GM19372 (cell line): Measurements from ENCODE around the gene NUDCD2.
"Not testable (repeated sequence)": the region's sequence is repeated elsewhere in the genome, so short reads cannot be mapped to it uniquely, and the experiment has no call there.

Source experiments
- ATAC-seq: cut with Tn5 transposase; IDR thresholded peaks from one replicate; pipeline ENCODE4 v1.9.1; 2021; ENCODE audit warnings: mild to moderate bottlenecking, low read depth, moderate library complexity; ENCODE audit not compliant: unreplicated experiment

The NUDCD2 gene

GRCh38 chr5:163473635-163474243, 13.8 kb upstream of the NUDCD2 start:
- ATAC-seq, result peak; percentile 68

GRCh38 chr5:163467682-163468081, 7.8 kb upstream of the NUDCD2 start:
- no peak for ATAC-seq

DNA sequence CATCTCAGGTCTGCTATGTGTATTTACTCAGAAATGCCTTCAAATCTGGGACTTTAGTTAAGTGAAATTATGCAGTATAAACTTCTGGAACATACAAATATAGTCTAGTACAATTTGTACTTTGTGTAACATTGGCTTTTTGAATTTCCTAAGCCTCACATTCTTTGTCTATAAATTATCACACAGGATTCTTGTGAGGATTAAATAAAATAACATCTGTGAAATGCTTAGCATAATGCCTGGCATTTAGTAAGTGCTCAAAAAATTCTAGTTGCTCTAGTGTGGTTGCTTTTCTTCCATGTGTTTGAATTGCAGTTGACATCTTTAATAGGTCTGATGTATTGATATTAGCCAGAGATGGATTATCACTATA, 3.1 kb upstream of the NUDCD2 start:
- ATAC-seq, result no peak

DNA sequence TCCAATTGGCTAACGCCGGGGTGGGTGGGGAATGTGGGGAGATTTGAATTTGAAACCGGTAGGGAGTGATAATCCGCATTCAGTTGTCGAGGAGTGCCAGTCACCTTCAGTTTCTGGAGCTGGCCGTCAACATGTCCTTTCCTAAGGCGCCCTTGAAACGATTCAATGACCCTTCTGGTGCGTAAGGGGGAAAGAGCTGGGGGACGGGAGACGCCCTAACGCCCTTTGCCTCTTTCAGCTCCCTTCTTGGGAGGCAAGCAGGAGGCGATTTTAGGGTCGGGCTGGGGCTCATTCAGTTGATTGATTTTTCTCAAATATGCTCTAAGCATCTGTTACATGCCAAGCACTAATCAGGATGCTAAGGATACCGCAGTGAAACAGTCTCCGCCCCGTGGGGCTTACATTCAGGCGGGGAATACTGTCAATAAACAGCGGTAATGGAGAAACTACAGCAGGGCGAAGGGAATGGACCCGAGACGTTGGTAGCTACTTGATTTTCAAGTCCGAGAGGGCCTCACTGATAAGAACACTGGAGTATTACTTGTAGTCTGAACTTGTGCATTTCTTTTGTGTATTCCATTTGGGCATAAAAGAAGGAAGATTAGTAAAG, 765 bp upstream of the NUDCD2 start, which contains the start of gene HMMR:
Gene HMMR (plus strand): TSS at position 71 of the 610 bp plus-strand sequence. CDS start 61 bp downstream, at position 132.
- ATAC-seq, result no peak

GRCh38 chr5:163459462-163459818, 462 bp downstream of the NUDCD2 start:
- ATAC-seq, result peak; percentile 7

GRCh38 chr5:163458778-163459385, 1.0 kb downstream of the NUDCD2 start:
- no peak for ATAC-seq

- ATAC-seq, result no peak
Measured at GRCh38 chr5:163456840-163457239, 3.1 kb downstream of the NUDCD2 start.

GRCh38 chr5:163456029-163456589, 3.8 kb downstream of the NUDCD2 start:
- no peak for ATAC-seq

- not testable (repeated sequence) for ATAC-seq
Measured at GRCh38 chr5:163455406-163455805, 4.5 kb downstream of the NUDCD2 start.

- no peak for ATAC-seq
Measured at GRCh38 chr5:163453705-163454104, 6.2 kb downstream of the NUDCD2 start.

- ATAC-seq, result no peak
Measured at GRCh38 chr5:163451489-163451888, 8.4 kb downstream of the NUDCD2 start.

- ATAC-seq, result no peak
Measured at GRCh38 chr5:163448491-163448890, 11.4 kb downstream of the NUDCD2 start.

- ATAC-seq, result no peak
Measured at GRCh38 chr5:163447875-163448274, 12.0 kb downstream of the NUDCD2 start.

DNA sequence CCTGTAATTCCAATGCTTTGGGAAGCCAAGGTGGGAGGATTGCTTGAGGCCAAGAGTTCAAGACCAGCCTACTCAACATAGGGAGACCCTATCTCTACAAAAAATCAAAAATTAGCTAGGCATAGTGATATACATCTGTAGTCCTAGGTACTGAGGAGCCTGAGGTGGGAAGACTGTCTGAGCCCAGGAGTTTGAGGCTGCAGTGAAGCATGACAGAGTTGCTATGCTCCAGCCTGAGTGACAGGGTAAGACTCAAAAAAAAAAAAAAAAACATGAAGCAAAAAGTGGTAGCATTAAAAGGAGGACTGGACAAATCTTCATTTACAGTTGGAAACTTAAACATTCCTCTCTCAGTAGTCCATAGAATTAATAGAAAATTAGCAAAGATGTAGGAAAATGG, 12.7 kb downstream of the NUDCD2 start:
- no peak for ATAC-seq

GRCh38 chr5:163445345-163445744, 14.6 kb downstream of the NUDCD2 start:
- ATAC-seq, result no peak

DNA sequence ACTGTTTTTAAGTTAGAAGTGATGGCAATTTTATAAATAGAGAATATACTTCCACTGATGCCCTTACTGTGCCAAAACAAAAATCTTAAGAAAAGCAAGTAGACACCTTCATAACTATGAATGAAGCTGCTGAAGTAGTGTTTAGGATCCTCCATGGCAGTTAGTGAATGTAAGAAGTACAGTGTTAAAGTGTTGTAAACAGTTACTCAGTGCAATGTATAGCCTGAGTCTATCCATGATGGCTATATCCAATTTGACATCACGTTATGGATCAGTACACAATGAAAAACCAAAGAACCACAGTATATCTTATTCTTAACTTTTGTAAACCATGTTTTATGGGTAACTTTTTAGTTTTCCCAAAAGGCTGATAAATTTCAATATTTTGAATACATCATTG, 15.4 kb downstream of the NUDCD2 start:
- ATAC-seq, result no peak

DNA sequence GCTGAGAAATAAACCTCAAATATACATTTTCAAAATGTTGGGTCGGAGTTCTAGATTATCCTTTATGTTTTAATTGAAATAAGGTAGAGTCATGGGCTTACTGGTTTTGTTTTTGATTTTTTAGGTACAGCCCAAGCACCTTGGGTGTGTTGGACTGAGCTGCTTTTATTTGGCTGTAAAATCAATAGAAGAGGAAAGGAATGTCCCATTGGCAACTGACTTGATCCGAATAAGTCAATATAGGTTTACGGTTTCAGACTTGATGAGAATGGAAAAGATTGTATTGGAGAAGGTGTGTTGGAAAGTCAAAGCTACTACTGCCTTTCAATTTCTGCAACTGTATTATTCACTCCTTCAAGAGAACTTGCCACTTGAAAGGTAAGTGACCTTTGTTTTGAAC, 18.9 kb downstream of the NUDCD2 start:
- ATAC-seq, result no peak

DNA sequence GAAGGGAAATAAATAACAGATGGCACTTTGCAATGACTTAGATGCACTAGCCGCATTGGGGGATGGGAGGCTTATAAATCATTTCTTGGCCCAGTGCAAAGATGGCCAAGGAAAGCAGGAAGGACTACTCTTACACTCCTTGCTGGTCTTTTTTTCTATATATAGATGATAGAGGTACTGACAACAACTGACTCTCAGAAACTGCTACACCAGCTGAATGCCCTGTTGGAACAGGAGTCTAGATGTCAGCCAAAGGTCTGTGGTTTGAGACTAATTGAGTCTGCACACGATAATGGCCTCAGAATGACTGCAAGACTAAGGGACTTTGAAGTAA, 20.8 kb downstream of the NUDCD2 start:
- ATAC-seq, result no peak

DNA sequence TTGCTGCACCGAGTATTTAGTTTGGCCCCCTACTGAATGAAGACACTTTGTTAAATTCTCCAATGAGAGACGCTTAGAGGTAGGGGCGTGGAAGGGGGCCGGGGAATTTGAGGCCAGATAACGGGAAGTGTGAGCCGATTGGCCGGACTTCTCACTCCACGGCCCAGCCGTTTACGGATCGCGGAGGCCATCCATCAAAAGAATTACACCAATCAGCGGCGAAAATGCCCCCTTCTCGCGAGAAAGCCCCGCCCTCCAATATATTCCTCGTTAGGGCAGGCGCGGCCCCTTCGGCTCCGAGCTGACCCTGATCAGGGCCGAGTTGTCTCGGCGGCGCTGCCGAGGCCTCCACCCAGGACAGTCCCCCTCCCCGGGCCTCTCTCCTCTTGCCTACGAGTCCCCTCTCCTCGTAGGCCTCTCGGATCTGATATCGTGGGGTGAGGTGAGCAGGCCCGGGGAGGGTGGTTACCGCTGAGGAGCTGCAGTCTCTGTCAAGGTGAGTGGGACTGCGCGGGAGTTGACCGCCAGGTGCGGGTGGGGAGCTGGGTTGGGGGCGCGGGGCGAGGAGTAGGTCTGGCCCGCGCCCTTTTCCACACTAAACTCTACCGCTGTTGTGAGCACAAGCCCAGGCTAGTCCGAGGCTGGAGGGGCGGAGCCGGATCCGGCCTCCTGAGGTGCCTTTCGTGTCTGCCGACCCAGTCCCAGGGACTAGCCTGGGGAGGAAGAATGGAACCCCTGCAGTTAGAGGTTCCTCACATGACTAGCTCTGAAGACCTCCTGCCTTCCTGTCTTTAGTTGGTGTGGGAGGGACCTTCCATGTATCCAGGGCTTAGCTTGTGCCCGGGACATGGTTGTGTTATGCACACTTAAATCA, 22.4 kb downstream of the NUDCD2 start, which contains the start of gene CCNG1:
Gene CCNG1 (plus strand): TSS at position 287 of the 874 bp plus-strand sequence. CDS start 1,662 bp downstream, outside the sequence.
- peak; percentile 94 for ATAC-seq

GRCh38 chr5:163437011-163437308, 22.9 kb downstream of the NUDCD2 start:
- no peak for ATAC-seq

- ATAC-seq, result no peak
Measured at GRCh38 chr5:163436515-163436914, 23.4 kb downstream of the NUDCD2 start.
